HepG2 (cell line): ENCODE measurements around the gene PRKCE.

Source experiments
- KDM3A ChIP-seq: IDR thresholded peaks from 2 replicates; pipeline ENCODE4 v1.6.1; 2018; ENCODE audit warnings: low read depth, missing compliant biosample characterization
- NR3C1 ChIP-seq: sonication (generic); formaldehyde crosslinking; IDR thresholded peaks from 2 replicates; pipeline ENCODE4 v1.4.0; 2020; ENCODE audit warnings: missing genetic modification reagents
- SRSF1 ChIP-seq: fragments of 200-400 bp; formaldehyde crosslinking; optimal IDR thresholded peaks from 2 replicates; pipeline ENCODE3; 2017; ENCODE audit warnings: mild to moderate bottlenecking, low read depth, low read length, moderate library complexity
- TF ChIP-seq, protein P1 (sequence below): sonication (generic); formaldehyde crosslinking; IDR thresholded peaks from 2 replicates; pipeline ENCODE4 v1.4.0; 2020; ENCODE audit warnings: mild to moderate bottlenecking, missing genetic modification reagents
- TF ChIP-seq, protein P2 (sequence below): sonication (generic); formaldehyde crosslinking; IDR thresholded peaks from 2 replicates; pipeline ENCODE4 v1.9.0; 2022; ENCODE audit warnings: low read depth, missing genetic modification reagents

DNA sequence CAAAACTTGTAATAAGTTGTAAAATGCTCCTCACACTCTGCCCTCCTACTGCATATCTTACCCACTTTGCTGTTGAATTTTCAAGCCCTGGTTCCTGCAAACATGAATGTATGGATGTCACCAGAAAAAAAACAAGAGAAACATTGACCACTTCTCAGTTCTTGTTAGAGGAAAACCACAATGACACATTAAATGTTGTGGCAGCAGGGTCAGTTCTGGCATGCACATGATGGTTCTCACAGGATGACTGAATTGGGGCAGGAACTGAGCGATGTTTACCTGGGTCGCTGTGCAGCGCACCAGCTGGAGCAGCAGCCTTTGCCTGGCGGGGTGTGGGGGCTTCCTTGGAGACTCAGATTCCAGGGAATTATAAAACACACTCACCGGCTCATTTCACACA, 14.0 kb upstream of the PRKCE start:
- no peak for TF ChIP-seq KDM3A
- no peak for TF ChIP-seq NR3C1 (CRISPR knock-in tag)
- TF ChIP-seq, protein P1, sequence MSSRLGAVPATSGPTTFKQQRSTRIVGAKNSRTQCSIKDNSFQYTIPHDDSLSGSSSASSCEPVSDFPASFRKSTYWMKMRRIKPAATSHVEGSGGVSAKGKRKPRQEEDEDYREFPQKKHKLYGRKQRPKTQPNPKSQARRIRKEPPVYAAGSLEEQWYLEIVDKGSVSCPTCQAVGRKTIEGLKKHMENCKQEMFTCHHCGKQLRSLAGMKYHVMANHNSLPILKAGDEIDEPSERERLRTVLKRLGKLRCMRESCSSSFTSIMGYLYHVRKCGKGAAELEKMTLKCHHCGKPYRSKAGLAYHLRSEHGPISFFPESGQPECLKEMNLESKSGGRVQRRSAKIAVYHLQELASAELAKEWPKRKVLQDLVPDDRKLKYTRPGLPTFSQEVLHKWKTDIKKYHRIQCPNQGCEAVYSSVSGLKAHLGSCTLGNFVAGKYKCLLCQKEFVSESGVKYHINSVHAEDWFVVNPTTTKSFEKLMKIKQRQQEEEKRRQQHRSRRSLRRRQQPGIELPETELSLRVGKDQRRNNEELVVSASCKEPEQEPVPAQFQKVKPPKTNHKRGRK (CRISPR knock-in tag), result no peak
- TF ChIP-seq, protein P2, sequence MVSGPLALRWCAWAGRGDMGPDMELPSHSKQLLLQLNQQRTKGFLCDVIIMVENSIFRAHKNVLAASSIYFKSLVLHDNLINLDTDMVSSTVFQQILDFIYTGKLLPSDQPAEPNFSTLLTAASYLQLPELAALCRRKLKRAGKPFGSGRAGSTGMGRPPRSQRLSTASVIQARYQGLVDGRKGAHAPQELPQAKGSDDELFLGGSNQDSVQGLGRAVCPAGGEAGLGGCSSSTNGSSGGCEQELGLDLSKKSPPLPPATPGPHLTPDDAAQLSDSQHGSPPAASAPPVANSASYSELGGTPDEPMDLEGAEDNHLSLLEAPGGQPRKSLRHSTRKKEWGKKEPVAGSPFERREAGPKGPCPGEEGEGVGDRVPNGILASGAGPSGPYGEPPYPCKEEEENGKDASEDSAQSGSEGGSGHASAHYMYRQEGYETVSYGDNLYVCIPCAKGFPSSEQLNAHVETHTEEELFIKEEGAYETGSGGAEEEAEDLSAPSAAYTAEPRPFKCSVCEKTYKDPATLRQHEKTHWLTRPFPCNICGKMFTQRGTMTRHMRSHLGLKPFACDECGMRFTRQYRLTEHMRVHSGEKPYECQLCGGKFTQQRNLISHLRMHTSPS (CRISPR knock-in tag), result no peak
- no peak for TF ChIP-seq SRSF1
